ENCODE data around the gene DUOXA2.

DNA sequence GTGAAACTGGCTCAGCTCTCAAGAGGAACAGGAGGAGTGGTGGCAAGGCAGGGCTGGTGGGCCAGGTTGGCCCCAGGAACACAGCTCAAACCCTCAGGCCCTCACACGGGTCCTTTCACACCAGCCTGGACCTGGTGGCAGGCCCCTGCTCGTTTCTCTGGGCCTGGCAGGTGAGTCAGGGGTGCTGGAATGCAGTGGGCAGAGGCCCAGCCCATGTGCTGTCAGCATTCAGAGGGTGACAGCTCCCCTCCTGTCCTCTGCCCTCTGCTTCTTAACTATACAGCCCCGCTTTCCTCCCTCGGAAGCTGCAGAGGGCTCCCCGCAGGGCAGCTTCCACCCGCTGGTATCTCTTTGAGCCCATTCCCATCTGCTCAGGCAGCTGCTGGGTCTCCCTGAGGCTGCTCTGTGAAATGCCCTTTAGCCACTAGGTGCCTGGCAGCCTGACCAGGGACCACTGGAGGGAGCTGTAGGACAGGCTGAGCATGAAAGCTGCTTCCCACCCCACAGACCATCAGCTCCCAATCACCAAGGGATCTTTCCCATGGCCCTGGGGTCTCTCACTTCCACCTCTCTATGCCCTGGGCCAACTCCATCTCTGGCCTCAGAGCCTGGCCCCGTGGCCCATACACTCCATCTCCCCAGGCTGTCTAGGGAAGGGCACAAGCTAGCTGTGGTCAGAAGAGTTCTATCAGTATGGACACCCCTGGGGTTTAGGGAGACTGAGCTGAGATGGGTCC, 48.8 kb downstream of the DUOXA2 start:
- TF ChIP-seq CTCF (IDR thresholded peaks at IDR 0.05) (peak; percentile 74), JUNB (IDR thresholded peaks at IDR 0.05) (no peak)
- TF ChIP-seq, protein P1, sequence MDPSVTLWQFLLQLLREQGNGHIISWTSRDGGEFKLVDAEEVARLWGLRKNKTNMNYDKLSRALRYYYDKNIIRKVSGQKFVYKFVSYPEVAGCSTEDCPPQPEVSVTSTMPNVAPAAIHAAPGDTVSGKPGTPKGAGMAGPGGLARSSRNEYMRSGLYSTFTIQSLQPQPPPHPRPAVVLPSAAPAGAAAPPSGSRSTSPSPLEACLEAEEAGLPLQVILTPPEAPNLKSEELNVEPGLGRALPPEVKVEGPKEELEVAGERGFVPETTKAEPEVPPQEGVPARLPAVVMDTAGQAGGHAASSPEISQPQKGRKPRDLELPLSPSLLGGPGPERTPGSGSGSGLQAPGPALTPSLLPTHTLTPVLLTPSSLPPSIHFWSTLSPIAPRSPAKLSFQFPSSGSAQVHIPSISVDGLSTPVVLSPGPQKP (IDR thresholded peaks at IDR 0.05; ENCODE audit: low read depth, low read length): no peak
